Left ventricle myocardium inferior (tissue), 1 donor: ENCODE data around the gene RAD18. TPM values are rescaled to one million over a fixed set of nuclear protein-coding genes. Genes with fewer than 3 reads are reported as not detected.
A peak's percentile ranks its signal among the peaks of the same experiment; 100 is the strongest.

ENCODE experiments used
- DNase-seq: peaks from one replicate; pipeline ENCODE4 v3.0.0-alpha.2; 2020
- H3K27ac ChIP-seq: fragments of 200-600 bp; replicated peaks from 2 replicates; pipeline ENCODE4 v1.8.0; 2021
- H3K27me3 ChIP-seq: fragments of 200-600 bp; 2 replicates; pipeline ENCODE4 v1.8.0; 2021; ENCODE audit warnings: low read depth
- H3K36me3 ChIP-seq: fragments of 200-600 bp; 2 replicates; pipeline ENCODE4 v1.8.0; 2021
- H3K4me1 ChIP-seq: fragments of 200-600 bp; 2 replicates; pipeline ENCODE4 v1.8.0; 2021
- H3K4me3 ChIP-seq: fragments of 200-600 bp; 2 replicates; pipeline ENCODE4 v1.8.0; 2021; ENCODE audit warnings: mild to moderate bottlenecking, moderate library complexity
- H3K9me3 ChIP-seq: fragments of 200-600 bp; replicated peaks from 2 replicates; pipeline ENCODE4 v1.8.0; 2021
- CTCF ChIP-seq: fragments of 200-600 bp; IDR thresholded peaks from 2 replicates; pipeline ENCODE4 v1.8.0; 2021; ENCODE audit warnings: antibody characterized with exemption, mild to moderate bottlenecking, borderline replicate concordance
- intact Hi-C: fragments of 100-400 bp; cut with micrococcal nuclease; formaldehyde crosslinking; loops from one replicate; pipeline ENCODE4 v1.11.0; 2022
- total RNA-seq: library from RNA; stranded (reverse); fragmentation: NEBNext Ultra II Directional; extraction: Animal tissue kit (Norgen Biotek cat#: 25700); gene quantifications from one replicate; pipeline ENCODE4 v1.2.1, GENCODE V29; 2021
- donor health status: DM: no; HTN: yes; CAD: no; lungs with severe emphysema.

Gene RAD18
- total RNA-seq, 1 donor from 2014 or later: 6.8 TPM

- TF ChIP-seq CTCF: no peak
- H3K9me3 ChIP-seq: peaks cover 10% of the 10 kb centered on the region
- DNase-seq: no peak
- H3K36me3 ChIP-seq: no peaks in the 10 kb centered on the region
- H3K4me1 ChIP-seq: peaks cover 13% of the 10 kb centered on the region
- H3K4me3 ChIP-seq: no peak overlapping the region
- no peak overlapping the region for H3K27ac ChIP-seq
- H3K27me3 ChIP-seq: no peaks in the 10 kb centered on the region
- intact Hi-C loops: no loop called here
Observed at GRCh38 chr3:8982509-8982908, 19.2 kb upstream of the RAD18 start.

DNA sequence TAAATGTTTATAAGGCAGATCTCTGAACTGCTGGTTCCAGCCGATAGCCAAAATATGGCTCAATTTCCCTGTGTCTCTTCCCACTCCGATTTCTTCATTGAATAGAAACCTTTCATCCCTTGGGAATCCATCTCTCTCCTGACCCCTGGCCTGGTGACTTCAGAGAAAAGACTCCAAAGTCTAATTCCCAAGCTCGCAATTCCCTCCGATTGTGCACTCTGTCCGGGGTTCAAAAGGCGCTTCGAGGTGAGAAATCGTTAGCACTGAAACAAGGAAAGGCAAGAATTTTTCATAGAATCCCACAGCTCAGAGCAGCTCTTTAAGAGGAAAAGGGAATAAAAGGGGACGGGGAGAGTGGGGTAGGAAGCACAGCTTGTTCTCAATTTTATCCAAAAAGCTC, 18.4 kb upstream of the RAD18 start:
- H3K27ac ChIP-seq: peak overlapping the region; percentile 38
- H3K4me1 ChIP-seq: peaks cover 12% of the 10 kb centered on the region
- no peaks in the 10 kb centered on the region for H3K36me3 ChIP-seq
- no peak for DNase-seq
- intact Hi-C loops: no loop called here
- H3K4me3 ChIP-seq: no peak overlapping the region
- no peak for TF ChIP-seq CTCF
- peaks cover 10% of the 10 kb centered on the region for H3K9me3 ChIP-seq
- H3K27me3 ChIP-seq: no peaks in the 10 kb centered on the region

GRCh38 chr3:8981296-8981695, 18.0 kb upstream of the RAD18 start:
- intact Hi-C loops: no loop called here

DNA sequence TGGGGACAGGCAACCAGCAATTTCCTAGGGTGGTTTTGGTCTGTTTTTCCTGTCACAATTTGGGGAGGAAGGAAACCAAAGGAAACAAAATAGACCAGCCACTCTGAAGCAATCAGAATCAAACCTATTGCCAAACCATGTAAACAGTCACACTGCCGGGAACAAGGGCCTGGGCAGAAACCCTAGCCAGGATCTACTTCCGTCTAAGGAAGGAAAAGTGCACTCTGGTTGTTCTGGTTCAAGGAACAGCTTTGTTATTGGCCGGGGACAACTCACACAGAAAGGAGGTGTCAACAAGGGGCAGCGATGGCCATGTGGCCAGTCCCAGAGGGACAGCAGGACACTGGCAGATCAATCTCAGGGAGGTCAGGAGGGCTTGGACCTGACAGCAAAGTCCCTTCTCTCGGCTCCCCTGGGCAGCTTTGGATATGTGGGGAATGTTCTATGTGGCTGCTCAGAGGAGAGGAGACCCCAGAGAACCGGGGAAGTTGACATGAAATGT, 17.5 kb upstream of the RAD18 start:
- Histone ChIP-seq H3K9me3 (peaks cover 10% of the 10 kb centered on the region), H3K27me3 (peaks cover 7% of the 10 kb centered on the region), H3K36me3 (no peaks in the 10 kb centered on the region), H3K4me3 (no peak overlapping the region), H3K27ac (peak overlapping the region; percentile 38), H3K4me1 (peaks cover 12% of the 10 kb centered on the region)
- no peak for TF ChIP-seq CTCF
- intact Hi-C loops: no loop called here
- DNase-seq: no peak

More at GRCh38 chr3:8981296-8981695, 18.0 kb upstream of the RAD18 start:
- Histone ChIP-seq H3K9me3 (peaks cover 10% of the 10 kb centered on the region), H3K27me3 (peaks cover 2% of the 10 kb centered on the region), H3K4me1 (peaks cover 12% of the 10 kb centered on the region), H3K4me3 (no peak overlapping the region), H3K36me3 (no peaks in the 10 kb centered on the region), H3K27ac (peak overlapping the region; percentile 38)
- DNase-seq: no peak
- no peak for TF ChIP-seq CTCF

GRCh38 chr3:8979262-8979661, 16.0 kb upstream of the RAD18 start:
- Histone ChIP-seq H3K9me3 (peaks cover 10% of the 10 kb centered on the region), H3K36me3 (no peaks in the 10 kb centered on the region), H3K27me3 (peaks cover 16% of the 10 kb centered on the region), H3K4me1 (peaks cover 12% of the 10 kb centered on the region), H3K4me3 (no peak overlapping the region), H3K27ac (no peak overlapping the region)
- no peak for DNase-seq
- intact Hi-C loops: no loop called here
- no peak for TF ChIP-seq CTCF

DNA sequence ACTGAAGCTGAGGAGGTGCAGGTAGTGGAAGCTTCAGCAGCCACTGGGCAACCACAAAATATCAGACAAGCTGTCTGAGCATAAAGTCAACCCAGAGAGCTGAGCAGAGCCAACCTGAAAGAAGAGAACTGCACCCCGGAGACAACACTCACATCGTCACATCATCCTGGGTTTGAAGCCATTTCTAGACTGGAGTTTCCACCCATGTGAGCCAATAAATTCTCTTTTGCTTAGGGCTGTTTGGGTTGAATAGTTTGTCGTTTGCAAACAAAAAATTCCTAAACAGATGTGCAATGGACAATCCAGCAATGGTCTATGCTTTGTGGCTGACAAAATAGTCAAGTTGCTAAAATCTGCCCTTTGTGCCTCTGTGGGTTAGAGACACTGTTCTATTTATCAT, 15.3 kb upstream of the RAD18 start:
- Histone ChIP-seq H3K4me3 (no peak overlapping the region), H3K27me3 (peaks cover 16% of the 10 kb centered on the region), H3K9me3 (peaks cover 10% of the 10 kb centered on the region), H3K27ac (no peak overlapping the region), H3K36me3 (no peaks in the 10 kb centered on the region), H3K4me1 (peaks cover 12% of the 10 kb centered on the region)
- DNase-seq: no peak
- intact Hi-C loops: no loop called here
- TF ChIP-seq CTCF: no peak
